Bronchial epithelial cell (primary cell): ENCODE results near the gene PLA2G2F. TPM values are rescaled to one million over a fixed set of nuclear protein-coding genes. Genes with fewer than 3 reads are reported as not detected.
A peak's percentile ranks its signal among the peaks of the same experiment; 100 is the strongest.

Experiments
- DNase-seq: peaks from one replicate; pipeline ENCODE4 v3.0.0-alpha.2; 2010; ENCODE audit warnings: low read depth
- FAIRE-seq: peaks from 2 replicates; lab custom pipeline; 2011; peaks lifted over from hg19 to GRCh38; lab: Jason Lieb, UNC
- H3K27me3 ChIP-seq: 2 replicates; pipeline ENCODE4 v1.5.1; 2011; ENCODE audit warnings: low read length; ENCODE audit not compliant: control insufficient read depth, insufficient read depth
- H3K36me3 ChIP-seq: 2 replicates; pipeline ENCODE4 v1.5.1; 2011; ENCODE audit warnings: low read length; ENCODE audit not compliant: control insufficient read depth, insufficient read depth
- H3K4me3 ChIP-seq: 2 replicates; pipeline ENCODE4 v1.5.1; 2011; ENCODE audit warnings: mild to moderate bottlenecking, low read depth, low read length, control low read depth
- total RNA-seq: library from RNA; depleted of rRNA; stranded (reverse); fragments of >200 nt; gene quantifications from 2 replicates; pipeline ENCODE4 v1.2.1, GENCODE V29; 2014
- TF ChIP-seq, protein P1 (sequence below): IDR thresholded peaks from 2 replicates; pipeline ENCODE4 v1.5.1; 2011; ENCODE audit warnings: mild to moderate bottlenecking, moderate library complexity, low read length, control low read depth, inconsistent platforms; ENCODE audit not compliant: insufficient read depth, severe bottlenecking

Gene PLA2G2F
- total RNA-seq, 1 donor from 2014 or later, result not detected

DNA sequence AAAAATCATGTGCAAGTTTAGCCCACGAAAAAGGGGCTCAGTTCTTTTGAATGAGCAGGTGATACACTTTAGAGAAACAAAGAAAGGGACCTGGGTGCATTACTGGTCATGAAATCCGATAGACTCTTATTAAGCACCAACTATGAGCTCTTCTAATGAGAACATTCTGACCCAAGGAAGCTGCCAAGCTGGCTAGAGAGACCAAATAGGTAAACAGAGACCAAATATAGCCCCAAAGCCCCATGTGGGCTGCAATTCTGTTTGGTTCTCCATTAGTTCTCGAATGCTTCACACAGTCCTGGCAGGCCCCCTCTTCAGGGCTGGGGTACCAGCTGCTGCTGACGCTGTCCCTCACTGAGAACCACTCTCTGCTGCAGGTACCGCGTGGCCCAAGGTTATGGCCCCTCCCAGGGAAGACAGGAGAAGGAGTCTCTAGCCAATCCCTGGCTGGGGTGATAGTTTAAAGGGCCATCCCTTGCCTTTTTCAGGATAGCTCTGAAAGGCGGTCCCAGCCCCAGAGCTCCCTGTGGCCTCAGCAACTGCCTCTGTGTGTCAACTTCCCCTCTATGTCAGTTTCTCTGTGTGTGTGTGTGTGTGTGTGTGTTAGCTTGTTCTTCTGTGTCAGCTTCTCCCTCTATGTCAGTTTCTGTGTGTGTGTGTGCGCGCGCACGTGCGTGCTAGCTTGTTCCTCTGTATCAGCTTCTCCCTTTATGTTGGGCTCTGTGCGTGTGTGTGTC, 39.7 kb downstream of the PLA2G2F start:
- DNase-seq, result no peak
- no peak for FAIRE-seq
- no peaks in the 10 kb centered on the region for H3K36me3 ChIP-seq
- peaks cover 2% of the 10 kb centered on the region for H3K27me3 ChIP-seq
- H3K4me3 ChIP-seq, result no peak overlapping the region
- TF ChIP-seq, protein P1, sequence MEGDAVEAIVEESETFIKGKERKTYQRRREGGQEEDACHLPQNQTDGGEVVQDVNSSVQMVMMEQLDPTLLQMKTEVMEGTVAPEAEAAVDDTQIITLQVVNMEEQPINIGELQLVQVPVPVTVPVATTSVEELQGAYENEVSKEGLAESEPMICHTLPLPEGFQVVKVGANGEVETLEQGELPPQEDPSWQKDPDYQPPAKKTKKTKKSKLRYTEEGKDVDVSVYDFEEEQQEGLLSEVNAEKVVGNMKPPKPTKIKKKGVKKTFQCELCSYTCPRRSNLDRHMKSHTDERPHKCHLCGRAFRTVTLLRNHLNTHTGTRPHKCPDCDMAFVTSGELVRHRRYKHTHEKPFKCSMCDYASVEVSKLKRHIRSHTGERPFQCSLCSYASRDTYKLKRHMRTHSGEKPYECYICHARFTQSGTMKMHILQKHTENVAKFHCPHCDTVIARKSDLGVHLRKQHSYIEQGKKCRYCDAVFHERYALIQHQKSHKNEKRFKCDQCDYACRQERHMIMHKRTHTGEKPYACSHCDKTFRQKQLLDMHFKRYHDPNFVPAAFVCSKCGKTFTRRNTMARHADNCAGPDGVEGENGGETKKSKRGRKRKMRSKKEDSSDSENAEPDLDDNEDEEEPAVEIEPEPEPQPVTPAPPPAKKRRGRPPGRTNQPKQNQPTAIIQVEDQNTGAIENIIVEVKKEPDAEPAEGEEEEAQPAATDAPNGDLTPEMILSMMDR, result no peak

- FAIRE-seq (peak; percentile 94), DNase-seq (no peak)
- TF ChIP-seq, protein P1, result no peak
- Histone ChIP-seq H3K36me3 (no peaks in the 10 kb centered on the region), H3K27me3 (peaks cover 2% of the 10 kb centered on the region), H3K4me3 (no peak overlapping the region)
These were observed 40.4 kb downstream of the PLA2G2F start for GRCh38 chr1:20179371-20180128.

DNA sequence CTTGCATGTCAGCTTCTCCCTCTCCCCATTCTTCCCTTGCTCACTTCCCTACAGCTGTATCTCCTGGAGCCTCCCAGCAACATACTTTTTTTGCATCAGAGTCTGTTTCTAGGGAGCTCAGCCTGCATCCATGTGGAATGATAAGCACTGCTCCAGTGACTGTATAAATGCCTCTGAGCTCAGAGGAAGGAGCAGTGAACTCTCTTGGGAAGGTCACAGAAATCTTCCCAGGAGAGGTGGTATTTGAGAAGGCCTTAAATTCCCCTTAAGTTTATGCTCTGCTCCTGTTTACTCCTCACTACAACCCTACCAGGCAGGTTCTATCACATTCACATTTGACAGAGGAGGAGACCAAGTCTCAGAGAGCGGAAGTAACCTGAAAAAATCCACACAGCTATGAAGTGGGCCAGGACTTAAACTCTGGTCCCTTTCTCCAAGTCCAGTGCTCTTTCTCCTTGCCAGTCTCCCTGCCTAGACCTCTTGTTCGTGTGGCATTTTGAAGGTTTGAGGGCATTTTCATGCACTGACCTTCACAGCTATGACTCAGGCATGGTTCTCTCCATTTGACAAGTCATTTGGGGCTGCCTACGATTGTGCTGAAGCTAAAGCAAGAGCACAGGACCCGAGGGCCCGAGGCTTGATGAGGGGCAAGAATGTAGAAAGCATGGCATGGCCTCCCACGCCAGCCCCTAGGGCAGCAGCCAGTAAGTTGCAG, 41.2 kb downstream of the PLA2G2F start:
- Histone ChIP-seq H3K36me3 (no peaks in the 10 kb centered on the region), H3K27me3 (peaks cover 2% of the 10 kb centered on the region), H3K4me3 (no peak overlapping the region)
- TF ChIP-seq, protein P1, result no peak
- DNase-seq (no peak), FAIRE-seq (no peak)

DNA sequence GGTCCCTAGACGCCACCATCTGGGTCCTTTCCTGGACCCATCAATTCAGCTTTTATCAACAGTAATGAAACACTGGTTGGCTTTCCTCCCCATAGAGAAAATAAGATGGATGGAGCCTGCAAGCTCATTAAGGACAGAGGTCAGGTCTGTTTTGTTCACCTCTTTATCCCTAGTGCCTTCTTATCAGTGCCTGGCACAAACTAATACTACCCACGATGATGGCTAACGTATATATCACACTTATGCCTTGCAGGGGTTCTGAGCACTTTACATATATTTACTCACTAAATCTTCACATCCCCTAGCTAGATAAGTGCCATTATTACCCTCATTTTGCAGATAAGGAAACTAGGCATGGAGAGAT, 41.7 kb downstream of the PLA2G2F start:
- no peak overlapping the region for H3K4me3 ChIP-seq
- DNase-seq (no peak), FAIRE-seq (no peak)
- peaks cover 2% of the 10 kb centered on the region for H3K27me3 ChIP-seq
- H3K36me3 ChIP-seq, result no peaks in the 10 kb centered on the region
- TF ChIP-seq, protein P1, result no peak

GRCh38 chr1:20182415-20182814, 43.3 kb downstream of the PLA2G2F start:
- peak; percentile 13 for FAIRE-seq
- Histone ChIP-seq H3K36me3 (no peaks in the 10 kb centered on the region), H3K4me3 (no peak overlapping the region), H3K27me3 (no peaks in the 10 kb centered on the region)
- TF ChIP-seq, protein P1, result no peak
- DNase-seq, result no peak
